HCT116 (cell line): ENCODE measurements around the gene ZRANB1. TPM values are rescaled to one million over a fixed set of nuclear protein-coding genes. Genes with fewer than 3 reads are reported as not detected.

Experiments
- ATAC-seq: fragments of 200-7000 bp; cut with Tn5 transposase; 2 replicates; pipeline ENCODE4 v1.9.1; 2020; ENCODE audit warnings: mild to moderate bottlenecking, moderate library complexity
- BruUV-seq: library from RNA; stranded (reverse); fragments of 400-500 nt; replicated peaks from 2 replicates; lab custom pipeline; 2021; lab: Mats Ljungman, UMichigan
- CTCF ChIA-PET: fragments of 300-600 bp; sonication (Branson Sonifier 250); formaldehyde crosslinking; loops from one replicate; lab custom pipeline; 2021; ENCODE audit warnings: antibody characterized with exemption; lab: Charles Lee
- POLR2A ChIA-PET: fragments of 300-600, 350-600 bp; sonication (Branson Sonifier 250); formaldehyde crosslinking; loops from one replicate; lab custom pipeline; 2021; ENCODE audit warnings: antibody characterized with exemption; lab: Charles Lee
- RAD21 ChIA-PET, 2 experiments: fragments of 300-600 bp; sonication (Branson Sonifier 250); formaldehyde crosslinking; loops; one replicate each; lab custom pipeline; 2023; ENCODE audit warnings: low total read pairs in 2 of 2; ENCODE audit not compliant: uncharacterized antibody in 2 of 2, unreplicated experiment in 2 of 2, low non-redundant PET in 1 of 2; lab: Charles Lee
- DNase-seq: peaks from one replicate; pipeline ENCODE4 v3.0.0-alpha.2; 2010; ENCODE audit warnings: low read depth, low spot score
- H2AFZ ChIP-seq: fragments of 200-600 bp; shearing (Covaris generic), sonication (generic); 2 replicates; pipeline ENCODE4 v1.6.1; 2017; ENCODE audit warnings: low read depth, mixed run types, mixed read lengths, antibody characterized with exemption, low read length; ENCODE audit not compliant: poor library complexity, severe bottlenecking
- H3K27ac ChIP-seq: 2 replicates; pipeline ENCODE4 v1.5.1; 2012; ENCODE audit warnings: low read depth, low read length
- H3K27me3 ChIP-seq: fragments of 200-600 bp; sonication (generic); 2 replicates; pipeline ENCODE4 v1.6.1; 2016; ENCODE audit warnings: mixed run types, low read length, mixed read lengths; ENCODE audit not compliant: insufficient read depth
- H3K36me3 ChIP-seq, 2 experiments: fragments of 200-500 bp in 1 of 2; fragments of 200-600 bp in 1 of 2; sonication (Bioruptor generic) in 1 of 2; sonication (generic) in 1 of 2; 2 replicates each; pipeline versions ENCODE4 v1.5.1 to v1.6.1; 2014 to 2016; ENCODE audit warnings: low read length in 2 of 2, inconsistent platforms in 1 of 2, mixed read lengths in 1 of 2, mixed run types in 1 of 2; ENCODE audit not compliant: insufficient read depth in 2 of 2, control insufficient read depth in 1 of 2
- H3K4me1 ChIP-seq, 2 experiments: fragments of 200-600 bp in 1 of 2; sonication (generic) in 1 of 2; 2 replicates each; pipeline versions ENCODE4 v1.5.1 to v1.6.1; 2012 to 2017; ENCODE audit warnings: low read length in 2 of 2, inconsistent platforms in 1 of 2, mild to moderate bottlenecking in 1 of 2, mixed read lengths in 1 of 2, mixed run types in 1 of 2, moderate library complexity in 1 of 2; ENCODE audit not compliant: insufficient read depth in 2 of 2, control insufficient read depth in 1 of 2
- H3K4me2 ChIP-seq: fragments of 200-600 bp; sonication (generic); 2 replicates; pipeline ENCODE4 v1.6.1; 2017; ENCODE audit warnings: mixed run types, low read length, mixed read lengths
- H3K4me3 ChIP-seq, 2 experiments: fragments of 200-600 bp in 1 of 2; sonication (generic) in 1 of 2; replicated peaks in 1 of 2; 2 replicates each; pipeline ENCODE4 v1.5.1; 2011 to 2016; ENCODE audit warnings: low read length in 2 of 2, control low read depth in 1 of 2, low read depth in 1 of 2, mild to moderate bottlenecking in 1 of 2, mixed read lengths in 1 of 2, mixed run types in 1 of 2
- H3K79me2 ChIP-seq: fragments of 200-600 bp; sonication (generic); 2 replicates; pipeline ENCODE4 v1.6.1; 2017; ENCODE audit warnings: mild to moderate bottlenecking, mixed run types, low read length, moderate library complexity, mixed read lengths; ENCODE audit not compliant: insufficient read depth
- H3K9ac ChIP-seq: fragments of 200-600 bp; sonication (generic); 2 replicates; pipeline ENCODE4 v1.6.1; 2016; ENCODE audit warnings: low read length, mixed read lengths
- H3K9me2 ChIP-seq: fragments of 200-600 bp; sonication (generic), shearing (Covaris generic); 2 replicates; pipeline ENCODE4 v1.6.1; 2017; ENCODE audit warnings: mixed run types, mild to moderate bottlenecking, moderate library complexity; ENCODE audit not compliant: insufficient read depth
- H3K9me3 ChIP-seq, 2 experiments: fragments of 200-500 bp in 1 of 2; fragments of 200-600 bp in 1 of 2; sonication (Bioruptor generic) in 1 of 2; sonication (generic) in 1 of 2; 2 replicates each; pipeline ENCODE4 v1.6.1; 2014 to 2017; ENCODE audit warnings: low read length in 2 of 2, mixed read lengths in 2 of 2, inconsistent platforms in 1 of 2, low read depth in 1 of 2, mild to moderate bottlenecking in 1 of 2, mixed run types in 1 of 2, moderate library complexity in 1 of 2; ENCODE audit not compliant: control insufficient read depth in 1 of 2, insufficient read depth in 1 of 2
- H4K20me1 ChIP-seq: fragments of 200-600 bp; sonication (generic), shearing (Covaris generic); 2 replicates; pipeline ENCODE4 v1.6.1; 2017; ENCODE audit warnings: mixed run types, mild to moderate bottlenecking, moderate library complexity; ENCODE audit not compliant: insufficient read depth
- CEBPB ChIP-seq: IDR thresholded peaks from 2 replicates; pipeline ENCODE4 v1.6.1; 2012; ENCODE audit warnings: low read depth
- ELF1 ChIP-seq: IDR thresholded peaks from 2 replicates; pipeline ENCODE4 v1.6.1; 2012; ENCODE audit warnings: low read depth, borderline replicate concordance
- FOSL1 ChIP-seq: IDR thresholded peaks from 2 replicates; pipeline ENCODE4 v1.6.1; 2012; ENCODE audit warnings: low read depth
- JUND ChIP-seq: IDR thresholded peaks from 2 replicates; pipeline ENCODE4 v1.6.1; 2012
- POLR2AphosphoS5 ChIP-seq: IDR thresholded peaks from 2 replicates; pipeline ENCODE4 v1.6.1; 2011; ENCODE audit warnings: mild to moderate bottlenecking, low read depth, low read length, moderate library complexity
- RAD21 ChIP-seq: IDR thresholded peaks from 2 replicates; pipeline ENCODE4 v1.6.1; 2012; ENCODE audit warnings: low read depth, mild to moderate bottlenecking
- SIN3A ChIP-seq: IDR thresholded peaks from 2 replicates; pipeline ENCODE4 v1.6.1; 2012; ENCODE audit warnings: low read depth
- ZFX ChIP-seq: fragments of 450-650 bp; IDR thresholded peaks from 2 replicates; pipeline ENCODE4 v1.6.1; 2017
- ZNF274 ChIP-seq: fragments of 200-500 bp; sonication (Bioruptor generic); IDR thresholded peaks from 2 replicates; pipeline ENCODE4 v1.6.1; 2014; ENCODE audit warnings: mild to moderate bottlenecking, low read depth, low read length, inconsistent platforms
- intact Hi-C: fragments of 100-400 bp; cut with micrococcal nuclease; formaldehyde crosslinking; loops from 2 replicates; pipeline ENCODE4 v1.10.0; 2022
- total RNA-seq: library from RNA; stranded (reverse); gene quantifications from one replicate; pipeline ENCODE4 v1.2.1, GENCODE V29; 2021; ENCODE audit not compliant: unreplicated experiment
- TF ChIP-seq, protein P1 (sequence below), 3 experiments: fragments of 200-600 bp in 1 of 3; sonication (generic) in 1 of 3; IDR thresholded peaks in 2 of 3; conservative IDR thresholded peaks in 1 of 3; 2 replicates each; pipeline ENCODE4 v1.5.1; 2012 to 2017; ENCODE audit warnings: low read depth in 2 of 3, low read length in 2 of 3, antibody characterized with exemption in 1 of 3, borderline replicate concordance in 1 of 3, control low read depth in 1 of 3, mild to moderate bottlenecking in 1 of 3, mixed read lengths in 1 of 3, mixed run types in 1 of 3, moderate library complexity in 1 of 3; ENCODE audit not compliant: insufficient read depth in 1 of 3
- TF ChIP-seq, protein P2 (sequence below): IDR thresholded peaks from 2 replicates; pipeline ENCODE4 v1.6.1; 2012

Gene ZRANB1
- total RNA-seq, 1 experiment from 2014 or later, result 23.9 TPM

DNA sequence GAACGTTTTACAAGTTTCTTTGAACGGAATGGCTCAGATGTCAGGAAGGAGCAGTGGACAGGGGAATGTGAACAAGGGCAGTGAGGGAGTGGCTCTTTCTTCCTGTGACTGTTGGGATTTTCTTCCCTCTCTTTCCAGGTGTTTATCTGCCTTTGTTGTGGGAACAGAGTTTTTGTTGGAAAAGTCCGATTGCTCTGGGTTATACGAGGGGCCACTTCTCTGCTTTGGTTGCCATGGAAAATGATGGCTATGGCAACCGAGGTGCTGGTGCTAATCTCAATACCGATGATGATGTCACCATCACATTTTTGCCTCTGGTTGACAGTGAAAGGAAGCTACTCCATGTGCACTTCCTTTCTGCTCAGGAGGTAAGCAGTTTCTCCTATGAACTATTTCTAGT, 41.4 kb downstream of the ZRANB1 start:
- intact Hi-C loops, result loop anchor here (10.0 kb wide), 1 partner anchor 449 kb away; no protein-coding TSS in a partner anchor
- Histone ChIP-seq H3K36me3 (peaks cover 35 to 48% of the 10 kb centered on the region in 2 experiments), H4K20me1 (peaks cover 14% of the 10 kb centered on the region; the same call in 1 of the 2 replicates), H3K9ac (no peak overlapping the region), H3K27me3 (no peaks in the 10 kb centered on the region), H3K9me2 (no peaks in the 10 kb centered on the region), H3K4me1 (no peaks in the 10 kb centered on the region), H3K4me2 (no peak overlapping the region), H3K4me3 (no peak overlapping the region), H3K9me3 (no peaks in the 10 kb centered on the region), H2AFZ (no peak overlapping the region), H3K27ac (no peak overlapping the region)
- BruUV-seq, result no TSS peak
- RAD21 ChIA-PET, result interaction anchor here in 1 of 2 experiments (0.6 kb wide), 1 partner anchor 16 kb away, joined by 5 read pairs; no protein-coding TSS in a partner anchor
- ATAC-seq (0 out of 2 replicates have a peak, but pooled peaks have one; percentile 37), DNase-seq (no peak)
- TF ChIP-seq CEBPB (no peak), POLR2AphosphoS5 (peak; percentile 14; the same call in 1 of the 2 replicates), JUND (0 out of 2 replicates have a peak, but pooled peaks have one; percentile 6)
- TF ChIP-seq, all 23 proteins: peak for 2
- CTCF ChIA-PET, result no interaction called here
- H3K79me2 ChIP-seq, result peaks cover 29% of the 10 kb centered on the region
- POLR2A ChIA-PET, result no interaction called here

DNA sequence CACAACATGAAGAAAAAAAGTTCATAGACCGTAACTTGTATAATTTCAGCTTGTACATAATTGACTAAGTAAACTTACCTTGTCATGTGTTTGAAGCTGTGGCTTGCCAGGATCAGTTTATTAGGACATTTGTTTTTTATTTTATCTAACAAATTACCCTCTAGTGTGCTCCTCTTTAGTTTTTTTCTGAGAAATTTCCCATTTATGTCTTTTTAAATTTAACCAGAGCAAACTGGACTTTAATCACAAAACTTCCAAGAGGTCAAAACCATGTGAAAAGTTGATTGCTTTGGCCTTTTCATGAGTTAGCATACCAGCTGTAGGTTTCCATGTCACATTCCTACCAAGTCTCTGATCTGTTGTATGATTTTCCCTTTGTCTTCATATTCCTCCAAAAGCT, 42.5 kb downstream of the ZRANB1 start:
- Histone ChIP-seq H3K27me3 (no peaks in the 10 kb centered on the region), H2AFZ (no peak overlapping the region), H3K4me1 (no peaks in the 10 kb centered on the region), H3K4me3 (no peak overlapping the region), H3K79me2 (peaks cover 20% of the 10 kb centered on the region), H3K9me2 (no peaks in the 10 kb centered on the region), H4K20me1 (peaks cover 14% of the 10 kb centered on the region; the same call in 1 of the 2 replicates), H3K9ac (no peak overlapping the region), H3K27ac (no peak overlapping the region), H3K36me3 (peaks cover 35 to 48% of the 10 kb centered on the region in 2 experiments), H3K4me2 (no peak overlapping the region), H3K9me3 (no peaks in the 10 kb centered on the region)
- DNase-seq, result no peak
- TF ChIP-seq ZFX (no peak), SIN3A (no peak), JUND (no peak), RAD21 (no peak), POLR2AphosphoS5 (no peak), ZNF274 (no peak), ELF1 (no peak), FOSL1 (no peak)
- TF ChIP-seq, protein P1, sequence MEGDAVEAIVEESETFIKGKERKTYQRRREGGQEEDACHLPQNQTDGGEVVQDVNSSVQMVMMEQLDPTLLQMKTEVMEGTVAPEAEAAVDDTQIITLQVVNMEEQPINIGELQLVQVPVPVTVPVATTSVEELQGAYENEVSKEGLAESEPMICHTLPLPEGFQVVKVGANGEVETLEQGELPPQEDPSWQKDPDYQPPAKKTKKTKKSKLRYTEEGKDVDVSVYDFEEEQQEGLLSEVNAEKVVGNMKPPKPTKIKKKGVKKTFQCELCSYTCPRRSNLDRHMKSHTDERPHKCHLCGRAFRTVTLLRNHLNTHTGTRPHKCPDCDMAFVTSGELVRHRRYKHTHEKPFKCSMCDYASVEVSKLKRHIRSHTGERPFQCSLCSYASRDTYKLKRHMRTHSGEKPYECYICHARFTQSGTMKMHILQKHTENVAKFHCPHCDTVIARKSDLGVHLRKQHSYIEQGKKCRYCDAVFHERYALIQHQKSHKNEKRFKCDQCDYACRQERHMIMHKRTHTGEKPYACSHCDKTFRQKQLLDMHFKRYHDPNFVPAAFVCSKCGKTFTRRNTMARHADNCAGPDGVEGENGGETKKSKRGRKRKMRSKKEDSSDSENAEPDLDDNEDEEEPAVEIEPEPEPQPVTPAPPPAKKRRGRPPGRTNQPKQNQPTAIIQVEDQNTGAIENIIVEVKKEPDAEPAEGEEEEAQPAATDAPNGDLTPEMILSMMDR (IDR thresholded peaks at IDR 0.05 in 2 of 3, conservative IDR thresholded peaks at IDR 0.05 in 1 of 3; ENCODE audit: borderline replicate concordance in 1 of 3, insufficient read depth in 1 of 3, low read depth in 2 of 3, low read length in 2 of 3), result no peak
- TF ChIP-seq, protein P2, sequence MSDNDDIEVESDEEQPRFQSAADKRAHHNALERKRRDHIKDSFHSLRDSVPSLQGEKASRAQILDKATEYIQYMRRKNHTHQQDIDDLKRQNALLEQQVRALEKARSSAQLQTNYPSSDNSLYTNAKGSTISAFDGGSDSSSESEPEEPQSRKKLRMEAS, result no peak
- RAD21 ChIA-PET, result no interaction called here
- BruUV-seq, result no TSS peak
- POLR2A ChIA-PET, result no interaction called here
- ATAC-seq, result no peak
- CTCF ChIA-PET, result no interaction called here
- intact Hi-C loops, result loop anchor here (10.0 kb wide), 1 partner anchor 450 kb away; no protein-coding TSS in a partner anchor
